T1000 (cell line): ENCODE data around the gene GALNT1.
"Not testable (repeated sequence)": the region's sequence is repeated elsewhere in the genome, so short reads cannot be mapped to it uniquely, and the experiment has no call there.

Experiments
- DNase-seq: peaks from one replicate; lab custom pipeline; 2025; ENCODE audit warnings: mixed read lengths; lab: John Stamatoyannopoulos, UW

Gene GALNT1

DNA sequence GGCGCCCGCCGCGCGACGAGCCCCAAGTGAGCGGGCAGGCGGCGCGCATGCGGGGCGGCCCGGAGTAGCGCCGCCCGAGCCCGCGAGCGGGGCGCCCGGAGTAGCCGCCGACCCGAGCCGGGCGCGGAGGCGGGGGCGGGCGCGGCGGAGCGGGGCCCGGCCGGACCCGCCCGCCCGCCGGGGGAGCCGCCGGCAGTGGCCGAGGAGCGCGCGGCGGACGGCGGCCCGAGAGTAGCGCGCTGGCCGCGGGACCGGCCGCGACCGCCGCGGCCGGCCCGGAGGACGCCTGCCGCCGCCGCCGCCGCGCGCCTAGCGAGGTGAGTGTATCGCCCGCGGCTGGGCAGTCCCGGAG is at the start of gene GALNT1:
Gene GALNT1, plus strand, starts transcription at position 195 of the 352 bp plus-strand sequence. CDS start 72,923 bp downstream, outside the sequence.
- DNase-seq: no peak

DNA sequence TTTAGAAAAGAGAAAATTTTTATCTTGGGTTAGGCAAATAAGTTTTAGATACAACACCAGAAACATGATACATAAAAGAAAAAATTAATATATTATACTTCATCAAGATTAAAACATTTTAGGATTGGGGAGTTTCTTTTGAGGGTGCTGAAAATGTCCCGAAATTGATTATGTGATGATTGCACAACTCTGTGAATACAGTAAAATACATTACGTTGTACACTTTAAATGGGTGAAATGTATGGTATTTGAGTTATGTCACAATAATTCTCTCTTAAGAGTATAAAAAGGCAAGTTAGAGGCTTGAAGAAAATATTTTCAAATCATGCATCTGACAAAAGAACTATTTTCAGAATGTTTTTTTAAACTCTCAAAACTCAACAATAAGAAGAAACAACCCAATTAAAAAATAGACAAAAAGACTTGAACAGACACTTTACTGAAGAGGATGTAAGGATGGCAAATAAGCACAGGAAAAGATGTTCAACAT is 47.6 kb upstream of the GALNT1 start:
- DNase-seq: no peak

DNA sequence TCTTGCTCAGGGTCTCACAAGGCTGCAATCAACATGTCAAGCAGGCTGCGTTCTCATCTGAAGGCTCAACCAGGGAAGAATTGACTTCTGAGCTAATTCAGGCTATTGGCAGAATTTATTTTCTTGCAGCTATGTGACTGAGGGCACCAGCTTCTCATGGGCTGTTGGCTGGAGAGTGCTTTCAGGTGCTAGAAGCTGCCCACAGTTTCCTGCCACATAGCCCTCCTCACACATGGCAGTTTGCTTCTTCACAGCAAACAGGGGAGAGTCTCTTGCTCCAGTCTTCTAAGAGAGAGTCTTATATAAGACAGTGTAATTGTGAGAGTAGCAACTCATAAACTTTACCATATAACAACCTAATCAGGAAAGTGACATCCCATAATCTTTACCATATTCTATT is 46.2 kb upstream of the GALNT1 start:
- no peak for DNase-seq

DNA sequence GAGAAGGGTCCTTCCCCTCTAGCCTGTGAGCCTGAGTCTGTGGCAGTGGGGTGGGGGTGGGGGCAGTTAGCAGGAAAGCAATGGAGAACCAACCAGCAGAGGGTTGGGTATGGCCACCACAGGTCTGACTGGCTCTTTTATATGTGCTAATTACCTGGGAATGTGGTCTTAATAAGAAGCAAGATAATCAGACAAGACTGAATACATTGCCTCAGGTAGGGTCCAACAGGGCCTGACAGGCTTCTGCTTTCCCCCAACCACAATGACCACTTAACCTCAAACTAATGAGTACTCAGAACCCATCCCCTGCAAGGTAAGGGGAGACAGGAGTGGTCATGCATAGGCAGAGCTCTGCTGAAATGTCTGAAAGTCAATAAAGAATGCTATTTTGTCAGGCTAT is 39.2 kb upstream of the GALNT1 start:
- no peak for DNase-seq

DNA sequence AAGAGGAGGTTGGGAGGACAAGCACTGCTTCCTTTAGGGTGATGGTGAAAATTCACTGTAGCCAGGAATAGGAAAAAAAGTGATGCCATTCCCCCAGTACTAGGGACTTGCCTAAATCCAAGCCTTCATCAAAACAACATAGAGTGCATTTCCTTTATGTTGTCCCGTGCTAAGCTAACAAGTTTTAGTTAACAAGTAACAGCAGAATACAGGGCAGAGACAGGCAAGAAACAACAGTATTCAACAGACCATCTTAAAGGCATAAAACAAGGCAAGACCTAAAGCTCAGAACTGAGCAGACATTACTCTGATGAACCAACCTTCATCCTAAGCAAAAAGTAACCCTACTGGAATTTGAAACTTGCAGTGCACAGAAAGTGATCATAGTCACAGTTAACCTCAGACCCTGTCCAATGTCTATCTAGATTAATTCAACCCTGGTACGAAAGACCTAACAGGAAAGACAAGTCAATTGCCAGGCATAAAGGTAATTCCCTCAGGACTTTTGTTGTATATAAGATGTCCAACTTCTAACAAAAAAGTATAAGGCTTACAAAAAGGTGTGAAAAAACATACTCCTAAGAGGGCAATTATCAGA is 34.4 kb upstream of the GALNT1 start:
- no peak for DNase-seq

DNA sequence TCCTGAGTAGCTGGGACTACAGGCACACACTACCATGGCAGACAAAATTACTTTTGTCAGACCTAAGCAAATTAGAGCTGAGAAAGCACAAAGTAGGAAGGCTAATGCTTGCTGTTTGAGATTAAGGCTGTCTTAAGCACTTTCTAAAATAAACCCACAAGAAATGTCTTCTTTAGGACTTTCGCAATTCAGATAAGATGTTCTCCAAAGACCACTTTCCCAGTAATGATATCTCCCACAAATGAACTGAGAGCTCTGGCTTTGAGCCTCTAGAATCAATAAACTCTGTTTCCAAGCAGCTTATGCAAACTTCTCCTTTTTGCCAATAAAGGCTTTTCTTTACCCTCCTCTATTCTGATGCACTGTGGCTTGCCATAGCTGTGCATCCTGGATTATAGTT is 32.0 kb upstream of the GALNT1 start:
- DNase-seq: no peak

DNA sequence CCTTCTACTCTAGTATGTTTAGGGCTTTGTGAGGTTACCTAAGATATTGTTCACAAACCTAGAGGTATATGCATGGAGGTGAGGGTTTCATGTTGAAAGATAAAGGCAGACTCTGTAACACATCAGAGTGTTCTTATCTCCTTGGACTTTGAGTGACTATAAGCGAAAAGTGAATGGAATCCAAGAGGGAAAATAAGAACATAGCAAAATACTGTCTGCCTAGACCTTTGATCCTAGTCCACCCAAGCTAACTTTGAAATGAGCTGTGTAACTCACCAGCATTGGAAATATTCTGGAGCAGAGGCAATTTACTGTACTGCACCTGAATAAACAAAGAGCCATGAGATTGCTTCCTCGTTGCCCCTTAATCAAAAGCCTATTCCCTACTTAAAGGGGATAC is 28.2 kb upstream of the GALNT1 start:
- DNase-seq: no peak

DNA sequence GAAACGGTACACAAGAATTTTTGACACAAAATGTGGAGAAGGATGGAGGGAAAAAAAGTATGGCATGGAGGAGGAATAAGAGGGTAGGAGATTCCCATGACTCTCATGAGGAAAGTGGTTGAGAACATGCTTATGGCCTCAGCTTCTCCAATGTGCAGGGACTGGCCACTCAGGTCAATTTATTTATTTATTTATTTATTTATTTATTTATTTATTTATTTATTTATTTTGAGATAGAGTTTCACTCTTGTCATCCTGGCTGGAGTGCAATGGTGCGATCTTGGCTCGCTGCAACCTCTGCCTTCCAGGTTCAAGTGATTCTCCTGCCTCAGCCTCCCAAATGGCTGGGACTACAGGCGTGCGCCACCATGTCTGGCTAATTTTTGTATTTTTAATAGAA is 26.0 kb upstream of the GALNT1 start:
- DNase-seq: not testable (repeated sequence)

DNA sequence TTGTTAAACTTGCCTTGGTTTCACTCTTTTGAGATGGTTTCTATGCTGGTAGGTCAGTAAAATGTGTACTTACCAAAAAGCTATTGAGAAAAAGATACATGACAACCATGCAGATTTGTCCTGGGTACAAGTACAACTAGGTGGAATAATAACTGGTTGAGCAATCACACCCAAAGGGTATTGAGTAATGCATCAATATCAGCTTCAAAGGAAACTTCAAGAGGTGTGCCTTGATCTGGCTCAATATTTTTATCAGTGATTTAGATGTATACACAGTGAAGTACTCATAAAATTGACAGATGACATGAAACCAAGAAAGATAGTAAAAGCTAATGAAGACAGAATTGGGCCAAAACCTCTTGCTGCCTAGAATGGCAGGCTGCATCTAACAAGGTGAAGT is 21.7 kb upstream of the GALNT1 start:
- no peak for DNase-seq

DNA sequence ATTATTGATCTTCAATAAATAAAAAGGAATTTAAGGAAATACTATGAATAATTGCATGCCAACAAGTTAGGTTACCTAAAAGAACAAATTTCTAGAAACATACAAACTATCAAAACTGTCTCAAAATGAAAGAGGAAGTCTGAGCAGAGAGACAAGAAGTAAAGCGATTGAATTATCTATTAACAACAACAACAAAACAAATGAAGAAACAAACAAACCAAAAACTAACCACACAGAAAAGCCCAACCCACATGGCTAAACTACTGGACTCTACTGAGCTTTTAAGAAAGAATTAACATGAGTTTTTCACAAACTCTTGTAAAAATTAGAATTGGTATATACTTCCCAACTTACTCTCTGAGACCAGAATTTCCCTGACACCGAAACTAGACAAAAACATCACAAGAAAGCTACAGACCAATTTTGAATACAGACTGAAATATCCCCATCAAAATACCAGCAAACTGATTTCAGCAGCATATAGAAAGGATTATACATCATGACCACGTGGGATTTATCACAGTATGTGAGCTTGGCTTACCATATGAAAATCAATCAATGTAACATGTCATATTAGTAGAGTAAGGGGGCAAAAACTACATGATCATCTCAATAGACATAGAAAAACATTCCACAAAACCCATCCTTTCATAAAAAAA is 16.6 kb upstream of the GALNT1 start:
- no peak for DNase-seq

DNA sequence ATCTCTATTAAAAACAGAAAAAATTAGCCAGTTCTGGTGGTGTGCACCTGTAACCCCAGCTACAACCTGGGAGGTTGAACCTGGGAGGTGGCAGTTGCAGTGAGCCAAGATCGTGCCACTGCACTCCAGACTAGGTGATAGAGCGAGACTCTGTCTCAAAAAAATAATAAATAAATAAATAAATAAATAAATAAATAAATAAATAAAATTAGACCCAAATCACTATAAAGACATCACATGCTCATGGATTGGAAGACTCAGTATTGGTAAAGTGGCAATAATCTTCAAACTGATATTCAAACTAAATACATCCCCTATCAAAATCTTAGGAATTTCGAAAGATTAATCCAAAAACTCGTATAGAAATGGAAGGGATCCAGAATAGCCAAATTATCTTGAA is 15.5 kb upstream of the GALNT1 start:
- DNase-seq: no peak

DNA sequence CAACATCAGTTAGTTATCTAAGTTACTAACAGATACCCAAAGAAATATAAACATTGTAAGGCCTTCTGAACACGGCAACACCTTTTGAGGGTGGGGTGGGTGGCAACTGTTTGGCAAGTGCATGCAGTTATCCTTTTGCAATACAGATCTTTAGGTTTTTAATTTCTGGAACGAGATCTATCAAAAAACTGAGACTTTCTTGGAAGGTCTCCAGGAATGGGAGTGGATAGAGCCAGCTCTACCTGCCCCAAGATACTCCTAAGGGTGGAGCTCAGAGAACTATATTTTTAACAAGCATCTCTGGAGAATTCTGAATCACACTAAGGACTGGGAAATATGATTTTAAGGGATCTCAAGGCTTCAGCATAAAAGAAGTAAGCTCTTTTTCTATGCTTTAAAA is 11.4 kb upstream of the GALNT1 start:
- DNase-seq: no peak

DNA sequence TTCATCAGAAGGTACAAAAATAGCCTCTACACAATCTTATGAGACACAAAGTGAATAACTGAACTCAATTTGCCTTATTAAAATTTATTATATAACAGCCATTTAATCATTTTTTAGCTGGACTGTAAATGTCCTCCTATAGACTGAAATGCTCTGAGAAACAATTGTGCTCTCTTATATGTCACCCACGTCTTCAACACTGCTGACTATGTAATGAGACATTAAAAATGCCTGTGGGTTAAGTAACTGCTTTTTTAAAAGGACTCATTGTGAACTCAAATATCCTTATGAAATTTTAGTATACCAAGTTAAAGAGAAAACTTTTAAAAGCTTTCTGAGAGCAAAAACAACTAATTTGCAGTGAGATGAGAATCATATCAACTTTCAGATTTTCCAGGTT is 10.4 kb upstream of the GALNT1 start:
- no peak for DNase-seq

DNA sequence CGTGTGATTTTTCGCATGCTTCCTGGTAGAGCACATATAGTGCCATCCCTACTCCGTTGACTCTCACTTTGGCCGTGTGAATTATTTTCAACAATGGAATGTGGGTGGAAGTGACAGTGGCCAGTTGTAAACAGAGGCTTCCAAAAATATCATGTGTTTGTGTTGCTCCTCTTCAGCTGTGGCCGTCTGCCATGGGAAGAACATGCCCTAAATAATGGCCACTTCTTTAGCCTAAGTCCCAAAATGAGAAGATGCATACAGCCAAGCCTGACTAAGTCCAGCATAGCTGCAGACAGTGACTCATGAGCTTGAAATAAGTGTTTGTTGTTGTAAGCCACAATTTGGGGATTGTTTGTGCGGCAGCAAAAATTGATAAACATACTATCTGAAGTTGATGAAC is 8.9 kb upstream of the GALNT1 start:
- no peak for DNase-seq

DNA sequence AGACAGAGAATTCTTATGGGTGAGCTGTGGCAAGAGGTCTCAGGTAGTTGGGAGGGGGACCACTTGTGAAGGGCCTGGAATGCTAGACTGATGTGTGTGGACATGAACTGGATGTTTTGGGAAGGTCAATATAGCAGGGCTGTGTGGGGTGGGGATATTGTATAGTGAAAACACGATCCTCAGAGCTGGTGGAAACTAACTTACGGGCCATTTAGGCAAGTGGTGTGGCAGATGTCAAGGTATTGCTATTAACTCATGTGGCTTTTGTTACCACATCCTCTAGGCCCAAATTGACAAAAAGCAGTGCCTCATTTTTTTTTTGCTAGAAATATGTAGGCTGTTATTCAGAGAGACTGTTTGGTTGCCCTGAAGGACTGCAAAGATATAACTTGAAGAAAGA is 8.0 kb upstream of the GALNT1 start:
- no peak for DNase-seq

DNA sequence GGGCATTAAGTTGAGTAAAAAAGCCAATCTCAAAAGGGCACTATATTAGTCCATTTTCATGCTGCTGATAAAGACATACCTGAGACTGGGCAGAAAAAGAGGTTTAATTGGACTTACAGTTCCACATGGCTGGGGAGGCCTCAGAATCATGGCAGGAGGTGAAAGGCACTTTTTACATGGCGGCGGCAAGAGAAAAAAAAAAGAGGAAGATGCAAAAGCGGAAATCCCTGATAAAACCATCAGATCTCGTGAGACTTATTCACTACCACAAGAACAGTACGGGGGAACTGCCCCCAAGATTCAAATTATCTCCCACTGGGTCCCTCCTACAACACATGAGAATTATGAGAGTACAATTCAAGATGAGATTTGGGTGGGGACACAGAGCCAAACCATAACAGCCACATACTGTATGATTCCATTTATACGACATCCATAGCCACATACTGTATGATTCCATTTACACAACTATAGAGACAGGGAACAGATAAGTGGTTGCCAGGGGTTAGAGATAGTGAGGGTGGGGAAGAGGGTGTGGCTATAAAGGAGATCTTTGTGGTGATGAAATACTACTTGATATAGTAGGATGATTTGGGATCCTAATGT is 5.2 kb upstream of the GALNT1 start:
- DNase-seq: not testable (repeated sequence)

DNA sequence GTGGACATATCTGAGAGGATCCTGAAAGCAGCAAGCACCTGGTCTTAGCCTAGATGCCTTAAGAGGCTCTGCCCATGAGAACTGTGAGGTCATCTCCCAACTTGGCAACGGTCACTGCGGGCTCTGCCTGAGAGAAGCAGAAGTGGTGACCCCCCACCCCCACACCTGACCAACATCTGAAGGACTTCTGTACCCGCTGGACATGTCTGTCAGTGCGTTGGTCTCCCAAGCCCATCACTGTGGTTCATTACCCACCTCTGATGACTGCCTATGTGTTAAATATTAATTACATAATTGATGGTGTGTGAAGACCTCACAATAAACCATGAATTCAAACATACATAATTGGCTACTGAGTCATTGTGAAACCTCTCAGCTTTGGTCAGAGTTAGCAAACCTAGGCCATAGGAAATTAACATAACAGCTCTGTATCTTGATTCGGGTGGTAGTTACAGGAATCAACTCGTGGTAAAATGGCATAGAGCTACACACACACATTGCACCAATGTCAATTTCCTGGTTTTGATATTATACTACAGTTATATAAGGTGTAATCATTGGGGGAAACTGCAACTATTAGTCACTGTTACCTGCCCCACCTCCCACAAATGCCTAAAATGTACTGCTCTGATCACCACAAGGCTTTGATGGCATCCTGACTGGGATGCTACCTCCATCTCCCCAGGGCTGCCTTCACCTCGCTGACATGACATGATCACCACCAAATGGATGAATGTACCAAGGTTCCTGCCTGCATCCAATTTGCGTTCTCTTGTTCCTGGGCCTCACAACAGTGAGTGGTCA is 4.3 kb upstream of the GALNT1 start:
- DNase-seq: no peak

DNA sequence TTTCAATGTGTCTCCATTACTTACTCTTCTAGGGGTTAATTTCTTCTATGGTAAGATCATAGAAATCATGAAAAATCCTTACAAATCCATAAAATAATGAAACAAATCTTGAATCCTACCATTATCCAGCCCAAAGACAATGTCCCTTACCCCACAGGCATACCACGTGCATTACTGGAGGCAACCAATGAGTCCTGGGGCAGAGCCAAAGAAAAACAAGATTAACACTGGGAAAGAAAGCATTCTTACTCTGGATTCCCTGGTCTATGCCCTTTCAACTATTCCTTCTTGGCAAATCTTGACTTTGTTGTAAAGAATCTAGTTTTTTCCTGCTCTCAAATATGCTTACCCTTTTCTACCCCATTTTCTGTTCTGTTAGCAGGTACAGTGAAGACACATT is 3.1 kb upstream of the GALNT1 start:
- DNase-seq: no peak

DNA sequence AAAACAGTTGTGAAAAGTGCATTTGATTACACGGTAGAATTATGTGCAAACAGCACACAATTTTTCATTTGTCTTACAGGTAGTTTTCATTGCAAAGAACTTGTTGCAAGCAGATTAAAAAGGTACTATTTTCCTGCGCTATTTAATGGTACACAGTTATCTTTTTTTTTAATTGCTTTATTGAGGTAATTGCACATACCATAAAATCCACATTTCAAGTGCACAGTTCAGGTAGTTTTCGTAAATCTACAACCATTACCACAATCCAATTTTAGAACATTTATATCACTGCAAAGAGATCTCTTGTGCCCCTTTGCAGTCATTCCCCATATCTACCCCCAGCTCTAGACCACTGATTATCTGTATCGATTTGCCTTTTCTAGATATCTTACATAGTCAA is 2.6 kb upstream of the GALNT1 start:
- no peak for DNase-seq

DNA sequence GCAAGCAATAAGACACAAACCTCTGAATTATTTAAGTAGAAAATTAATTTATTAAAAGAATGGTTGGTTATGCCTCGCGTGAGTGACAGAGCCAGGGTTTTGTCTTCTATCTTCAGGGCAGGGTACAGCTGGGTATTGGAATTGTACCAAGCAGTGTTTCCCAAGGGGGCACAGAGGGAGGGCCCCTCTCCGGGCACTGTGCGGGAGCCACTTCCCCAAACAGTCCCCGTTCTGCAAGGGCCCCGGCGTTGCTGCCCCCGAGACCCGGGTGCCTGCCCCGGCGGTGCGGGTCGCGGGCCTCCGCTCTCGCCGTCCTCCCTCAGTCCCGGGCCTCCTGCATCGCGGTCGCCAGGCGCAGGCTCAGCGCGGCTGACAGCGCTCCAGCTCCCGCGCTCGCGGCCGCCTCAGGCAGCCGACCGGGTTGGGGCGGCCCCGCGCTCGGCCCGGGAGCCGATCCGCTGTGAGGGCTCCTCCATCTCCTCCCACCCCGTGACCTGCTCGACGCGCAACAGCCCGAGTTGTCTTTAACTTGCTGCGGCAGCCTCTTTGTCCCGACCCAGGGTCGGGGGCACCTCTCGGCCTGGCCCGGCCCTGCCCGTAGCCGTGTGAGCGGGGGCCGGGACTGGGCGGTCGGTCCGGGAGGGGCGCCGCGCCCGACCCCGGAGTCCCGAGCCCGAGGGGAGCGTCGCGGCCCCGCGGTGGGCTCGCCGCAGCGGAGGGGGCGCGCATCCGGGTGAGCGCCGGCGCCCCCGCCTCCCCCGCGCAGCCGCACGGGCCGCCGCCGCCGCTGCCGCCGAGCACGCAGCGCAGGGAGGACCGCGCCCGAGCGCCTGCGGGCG is 620 bp upstream of the GALNT1 start:
- DNase-seq: peak; percentile 12

DNA sequence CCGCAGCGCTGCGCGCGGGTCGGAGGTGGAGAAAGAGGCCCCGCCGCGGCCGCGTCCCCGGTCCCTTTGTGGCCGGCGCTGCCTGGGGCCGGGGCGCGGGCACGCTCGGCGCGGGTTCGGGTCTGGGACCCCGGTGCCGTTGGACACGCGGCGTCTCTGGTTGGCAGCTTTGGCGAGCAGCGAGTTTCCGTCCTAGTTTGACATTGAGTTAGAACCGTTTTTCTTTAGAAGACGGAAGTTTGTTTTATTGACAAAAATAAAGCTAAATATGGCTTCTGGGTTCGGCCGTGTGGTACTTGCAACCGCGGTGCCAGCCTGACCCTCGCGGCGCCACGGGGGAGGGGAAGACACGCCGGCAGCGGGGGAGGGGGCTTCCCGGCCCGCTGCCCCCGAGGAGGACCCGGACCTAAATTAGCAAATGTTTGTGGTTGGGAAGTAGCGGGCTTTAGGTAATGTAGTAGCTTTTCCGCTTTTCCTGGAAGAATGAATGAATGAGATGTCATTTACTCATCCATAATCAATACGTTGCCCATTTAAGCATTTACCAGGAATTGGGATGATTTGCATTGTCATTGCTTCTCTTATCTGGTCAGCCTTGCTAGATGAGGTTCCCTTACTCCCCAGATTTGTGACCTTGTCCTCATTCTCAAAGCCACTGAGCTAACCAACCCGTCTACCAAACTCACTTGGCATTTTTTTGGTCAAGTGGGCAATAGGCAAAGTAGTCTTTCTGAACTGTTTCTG is 530 bp downstream of the GALNT1 start:
- DNase-seq: no peak
